Stimulated activated CD4-positive, alpha-beta T cell treated with anti-CD3 and anti-CD28 coated beads, Interleukin-1b, Interleukin-23, amount 100 ng/mL, for 48 hours (primary cell): ENCODE results near the gene RNLS.

Experiments
- DNase-seq: peaks from one replicate; pipeline ENCODE4 v3.0.0-alpha.2; 2020

The RNLS gene

DNA sequence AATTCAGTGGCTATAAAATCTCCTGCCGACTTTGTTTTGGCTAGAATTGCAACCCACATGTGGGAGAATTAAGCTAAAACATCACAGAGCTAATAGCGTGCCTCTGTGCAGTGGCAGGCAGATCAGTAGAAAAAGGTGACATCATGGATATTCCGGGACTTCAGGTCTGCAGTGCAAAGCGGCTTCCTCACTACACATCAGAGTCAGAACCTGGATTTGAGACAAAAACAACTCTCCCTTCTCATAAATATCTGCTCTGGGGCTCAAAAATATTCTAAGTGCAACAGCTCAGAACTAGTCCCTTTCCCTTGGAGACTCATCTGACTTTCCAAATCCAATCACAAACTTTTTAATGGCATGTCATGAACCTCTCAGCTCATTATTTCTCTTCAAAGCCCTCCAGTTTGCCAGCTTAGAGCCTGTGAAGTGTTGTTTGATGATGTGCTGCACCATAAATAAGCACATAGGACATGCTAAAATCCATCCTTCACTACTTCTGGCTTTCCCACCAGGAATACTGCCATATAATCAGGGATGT lies 337.1 kb downstream of the RNLS start:
- DNase-seq = no peak

DNA sequence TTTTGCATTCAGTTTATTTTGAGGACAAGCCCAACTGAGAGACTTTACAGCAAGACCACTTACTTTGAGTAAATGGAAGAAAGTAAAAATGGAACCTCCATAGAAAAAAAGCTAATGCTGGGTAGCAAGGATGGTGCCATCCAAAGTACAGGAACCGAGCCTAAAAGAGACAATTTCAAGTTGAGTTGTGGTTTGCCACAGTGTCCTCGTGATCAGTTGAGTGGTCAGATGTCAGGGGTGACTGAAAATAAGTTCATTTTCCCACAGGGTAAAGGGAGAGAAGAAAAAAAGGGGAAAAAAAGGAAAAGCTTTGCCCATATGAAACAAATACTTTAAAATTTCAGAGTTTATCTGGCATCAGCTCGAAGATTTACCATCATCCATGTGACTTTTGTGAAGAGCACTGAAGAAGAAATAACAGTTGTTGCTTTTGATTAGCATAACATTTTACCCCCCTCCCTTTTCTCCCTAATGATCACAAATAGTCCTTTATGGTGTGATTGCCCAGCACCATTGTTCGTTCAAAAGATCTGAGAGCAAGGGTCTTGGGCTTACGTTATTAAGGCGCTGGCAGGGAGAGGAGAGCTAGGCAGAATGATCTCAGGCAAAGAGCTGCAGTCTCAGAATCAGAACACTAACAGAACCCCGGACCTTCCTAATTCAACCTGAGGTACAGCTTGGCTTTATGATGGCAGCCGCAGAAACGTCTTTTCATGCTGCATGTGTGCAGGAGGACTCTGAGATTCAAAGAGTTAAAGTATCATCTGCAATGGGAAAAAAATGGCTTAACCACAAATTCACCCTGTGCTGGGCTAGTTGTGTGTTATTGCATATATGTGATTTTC lies 338.1 kb downstream of the RNLS start:
- DNase-seq = no peak

DNA sequence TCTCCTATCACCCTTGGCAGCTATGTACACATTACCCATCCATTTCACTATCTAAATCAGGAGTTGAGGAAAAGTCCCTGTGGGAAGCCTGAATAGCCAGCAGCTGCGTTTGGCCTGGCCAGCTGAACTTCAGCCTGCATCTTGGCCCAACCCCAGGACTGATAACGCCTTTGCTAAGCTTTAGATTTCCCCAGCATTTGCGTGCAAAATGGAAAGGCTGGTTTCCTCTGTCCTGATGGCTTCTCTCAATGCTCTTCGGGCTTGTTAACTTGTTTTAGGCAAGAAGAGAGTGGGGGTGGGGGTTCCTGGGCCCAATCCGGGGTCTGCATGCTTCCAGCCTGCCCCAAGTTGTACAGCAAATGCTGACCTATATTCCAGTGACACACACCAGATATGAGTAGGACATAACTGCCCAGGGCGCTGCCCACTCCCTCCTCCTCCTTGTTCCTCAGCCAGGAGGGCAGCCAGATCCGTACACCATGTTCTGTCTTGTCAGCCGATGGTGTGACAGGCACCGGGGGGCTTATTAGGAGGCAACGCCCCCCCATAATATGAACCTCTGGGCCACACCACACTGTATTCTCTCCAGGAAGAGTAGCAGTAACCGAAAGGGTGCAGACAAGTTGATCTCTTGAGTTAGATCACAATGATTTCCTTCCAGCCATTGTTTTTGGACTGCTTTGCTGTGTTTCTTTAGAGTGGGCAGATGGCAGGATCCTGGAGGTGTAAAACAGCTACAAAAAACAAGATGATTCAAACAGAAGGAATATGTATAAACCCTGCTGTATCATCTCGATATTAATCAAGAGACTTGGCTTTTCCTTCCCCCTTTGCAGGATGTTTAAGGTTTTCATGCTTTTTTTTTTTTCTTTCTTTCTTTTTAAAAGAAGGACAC lies 339.0 kb downstream of the RNLS start:
- no peak for DNase-seq

DNA sequence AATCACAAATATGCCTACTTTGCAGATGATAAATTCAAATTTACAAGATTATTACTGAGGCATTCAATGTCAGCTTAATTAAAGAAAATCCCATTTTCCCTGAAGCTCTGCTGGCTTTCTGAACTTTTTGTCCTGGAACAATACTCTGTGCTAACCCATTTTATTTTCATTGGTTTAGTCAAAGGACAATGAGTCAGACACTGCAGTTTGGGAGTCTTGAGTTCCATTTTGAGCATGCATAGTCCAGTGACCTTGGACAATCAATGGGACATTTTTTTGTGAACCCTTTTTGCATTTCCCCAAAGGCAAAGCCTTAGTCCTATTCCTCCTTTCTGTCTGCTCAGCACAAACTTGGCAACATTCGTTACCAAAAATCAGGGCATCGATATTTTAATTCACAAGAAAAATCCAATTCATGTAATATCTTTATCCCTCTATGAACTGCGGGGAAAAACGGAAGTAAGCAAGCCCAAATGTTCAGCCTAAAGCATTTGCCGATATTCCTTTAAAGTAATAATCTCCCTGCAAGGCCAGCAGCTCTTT lies 339.8 kb downstream of the RNLS start:
- DNase-seq = no peak

DNA sequence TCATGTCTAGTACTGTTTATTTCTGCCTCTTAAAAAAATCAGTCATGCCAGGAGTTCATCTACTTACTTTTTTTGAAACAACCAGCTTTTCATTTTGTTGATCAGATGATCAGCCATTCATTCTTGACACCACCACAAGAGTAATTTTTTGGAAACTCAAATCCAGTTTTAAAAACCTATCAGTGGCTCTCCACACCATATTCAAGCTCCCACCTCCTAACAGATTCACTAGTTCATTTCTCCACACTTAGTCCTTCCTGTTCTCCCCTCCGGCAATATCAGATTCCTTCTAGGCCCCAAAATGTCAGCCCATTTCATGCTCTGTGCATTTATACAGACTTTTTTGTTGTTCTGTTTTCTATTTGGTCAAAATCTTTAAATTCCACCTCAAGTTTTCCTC lies 341.6 kb downstream of the RNLS start:
- no peak for DNase-seq

DNA sequence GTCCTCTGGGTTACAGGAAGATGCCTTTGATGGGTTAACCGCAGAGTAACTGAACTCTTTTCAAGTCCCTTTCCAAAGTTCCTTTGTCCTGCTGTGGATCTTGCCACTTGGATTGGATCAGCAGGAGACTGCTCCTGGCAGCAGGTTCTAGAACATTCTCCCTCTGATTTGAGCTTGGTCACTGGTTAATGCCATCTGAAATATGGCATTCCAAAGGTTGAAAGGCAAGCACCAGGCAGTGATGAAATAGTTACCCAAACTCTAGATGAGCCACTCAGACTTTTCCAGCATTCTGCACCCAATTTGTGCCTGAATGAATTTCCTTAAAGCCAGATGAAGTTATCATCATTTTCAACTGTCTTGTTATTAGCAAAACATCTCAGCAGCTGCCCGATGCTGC lies 343.9 kb downstream of the RNLS start:
- DNase-seq = no peak

DNA sequence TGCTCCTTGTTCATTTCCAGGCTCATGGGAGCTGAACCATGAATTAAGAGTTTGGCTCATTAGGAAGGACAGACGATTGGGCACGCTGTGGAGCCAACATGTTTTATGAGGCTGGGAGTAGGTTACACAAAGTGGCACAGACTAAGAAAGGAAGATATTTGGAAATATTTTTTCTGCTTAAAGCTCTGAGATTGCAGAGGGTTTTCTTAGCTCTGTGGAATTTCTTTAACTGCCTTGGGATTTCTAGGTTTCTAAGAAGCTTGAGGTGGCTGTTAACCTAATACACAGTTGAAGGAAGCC lies 344.6 kb downstream of the RNLS start:
- DNase-seq = no peak

DNA sequence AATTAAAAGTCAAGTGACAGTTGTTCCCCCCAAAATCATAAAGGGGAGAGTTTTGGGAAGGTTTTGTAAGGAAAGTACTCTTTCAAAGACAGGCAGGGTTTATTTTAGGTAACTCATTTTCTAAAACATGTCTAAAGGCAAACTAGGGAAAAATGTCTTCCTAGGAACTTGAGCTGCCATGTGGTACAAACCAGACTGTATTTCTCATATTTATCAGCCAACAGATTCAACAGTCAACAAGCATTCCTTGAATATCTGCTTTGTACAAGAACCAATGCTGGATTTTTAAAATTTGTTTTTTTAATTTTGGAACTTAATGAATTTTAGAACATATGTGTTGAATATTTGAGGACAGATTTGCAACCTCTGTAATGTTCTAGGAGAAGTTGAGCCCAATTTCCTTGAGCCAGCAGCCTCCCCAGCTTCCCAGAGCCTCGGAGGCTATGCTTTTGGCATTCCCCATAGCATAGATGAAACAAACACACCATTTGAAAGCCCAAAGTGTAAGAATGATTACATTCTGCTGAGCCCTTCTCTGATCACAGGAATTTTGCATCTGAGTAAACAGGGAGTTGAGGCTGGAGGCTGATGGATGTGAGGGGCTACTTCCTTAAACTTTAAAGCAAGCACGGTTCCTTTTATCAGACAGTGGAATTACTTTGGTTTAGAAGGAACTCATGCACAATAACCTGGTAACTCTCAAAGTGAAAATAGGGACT lies 345.1 kb downstream of the RNLS start:
- DNase-seq = no peak

DNA sequence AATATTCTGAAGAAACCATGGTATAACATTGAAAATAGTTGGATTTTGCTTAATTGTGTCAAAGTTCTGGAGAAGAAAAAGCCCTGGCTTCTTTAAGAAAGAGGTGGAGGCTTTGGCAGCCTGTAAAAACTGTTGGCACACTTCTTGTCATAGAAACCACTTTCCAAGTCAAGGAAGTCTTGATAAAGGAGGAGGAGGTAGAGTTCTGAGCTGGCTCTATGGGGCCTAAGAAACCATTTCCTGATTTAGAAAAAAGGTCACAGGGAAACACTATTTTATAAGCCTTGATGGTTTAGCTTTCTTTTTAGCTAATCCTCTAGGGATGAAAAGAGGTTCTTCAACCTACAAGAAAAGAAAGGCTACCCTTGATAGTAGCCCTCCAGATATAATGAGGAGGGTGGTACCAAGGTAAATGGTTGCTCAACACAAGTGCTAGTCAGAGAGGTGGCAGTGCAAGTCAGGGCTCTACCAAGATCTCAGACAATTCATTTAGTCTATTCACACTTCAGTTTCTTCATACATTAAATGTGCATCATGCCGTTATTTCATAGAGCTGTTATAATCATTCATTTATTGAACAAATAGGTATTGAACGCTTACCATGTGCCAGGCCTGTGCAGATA lies 346.9 kb downstream of the RNLS start:
- DNase-seq = no peak

DNA sequence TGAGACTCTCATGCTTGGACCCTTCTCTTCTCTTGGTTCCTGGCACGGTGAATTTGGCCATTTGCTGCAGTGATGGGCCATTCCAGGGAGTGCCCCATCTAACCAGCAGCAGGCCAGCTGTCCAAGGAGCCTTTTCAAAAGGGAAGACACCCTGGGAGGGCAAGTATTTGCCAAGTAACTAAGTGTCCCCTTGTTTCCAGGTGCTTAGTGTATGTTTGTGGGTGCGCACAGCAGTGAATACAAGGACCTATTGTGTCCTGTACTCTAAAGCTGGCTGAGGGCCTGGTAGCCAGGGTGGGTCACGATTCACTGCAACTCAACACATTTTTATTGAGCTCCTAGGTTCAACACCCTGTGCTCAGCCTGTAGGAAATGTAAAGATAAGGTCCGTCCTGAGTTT lies 348.8 kb downstream of the RNLS start:
- no peak for DNase-seq

DNA sequence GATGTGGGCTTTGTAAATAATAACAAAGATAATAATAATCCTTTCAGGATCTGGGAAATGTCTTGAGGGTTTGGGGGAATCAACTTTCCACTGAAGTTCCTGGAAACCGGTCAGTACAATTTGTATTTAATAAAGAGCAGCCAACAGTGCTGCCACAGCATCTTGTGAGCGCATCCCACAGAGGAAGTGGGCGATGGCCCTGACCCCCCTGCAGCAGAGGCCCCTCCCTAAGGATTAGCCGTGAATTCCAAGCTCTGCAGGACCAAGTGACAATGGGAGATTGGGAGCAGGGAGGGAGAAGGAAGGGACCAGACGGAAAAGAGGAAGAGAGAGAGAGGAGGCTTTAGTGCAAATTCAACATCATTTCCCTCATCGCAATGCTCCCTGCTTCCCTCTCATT lies 349.2 kb downstream of the RNLS start:
- no peak for DNase-seq

DNA sequence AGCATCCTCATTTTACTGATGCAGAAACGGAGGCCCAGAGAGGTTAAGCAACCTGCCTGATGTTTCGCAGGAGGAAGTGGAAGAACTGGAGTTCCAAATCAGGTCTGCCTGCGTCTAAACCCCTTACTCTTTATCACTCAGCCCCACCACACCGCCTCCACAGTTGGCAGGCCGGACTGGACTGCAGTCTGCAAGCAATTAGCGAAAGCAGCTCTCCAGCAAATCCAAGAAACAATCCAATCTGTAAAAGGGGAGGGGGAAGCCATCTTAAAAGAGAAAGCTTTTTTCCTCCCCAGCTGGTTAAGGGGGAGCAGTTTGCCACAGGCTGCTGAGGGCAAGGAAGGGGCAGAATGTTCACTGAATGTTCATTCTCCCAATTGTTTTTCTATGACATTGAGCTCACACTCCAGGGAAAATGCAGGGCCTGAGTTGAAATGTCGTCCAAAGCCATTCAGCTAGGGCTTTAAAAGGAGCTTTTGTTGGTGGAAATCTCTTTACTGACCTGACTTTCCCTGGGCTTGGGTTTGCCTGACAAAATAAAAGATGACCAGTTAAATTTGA lies 350.1 kb downstream of the RNLS start:
- DNase-seq = no peak

DNA sequence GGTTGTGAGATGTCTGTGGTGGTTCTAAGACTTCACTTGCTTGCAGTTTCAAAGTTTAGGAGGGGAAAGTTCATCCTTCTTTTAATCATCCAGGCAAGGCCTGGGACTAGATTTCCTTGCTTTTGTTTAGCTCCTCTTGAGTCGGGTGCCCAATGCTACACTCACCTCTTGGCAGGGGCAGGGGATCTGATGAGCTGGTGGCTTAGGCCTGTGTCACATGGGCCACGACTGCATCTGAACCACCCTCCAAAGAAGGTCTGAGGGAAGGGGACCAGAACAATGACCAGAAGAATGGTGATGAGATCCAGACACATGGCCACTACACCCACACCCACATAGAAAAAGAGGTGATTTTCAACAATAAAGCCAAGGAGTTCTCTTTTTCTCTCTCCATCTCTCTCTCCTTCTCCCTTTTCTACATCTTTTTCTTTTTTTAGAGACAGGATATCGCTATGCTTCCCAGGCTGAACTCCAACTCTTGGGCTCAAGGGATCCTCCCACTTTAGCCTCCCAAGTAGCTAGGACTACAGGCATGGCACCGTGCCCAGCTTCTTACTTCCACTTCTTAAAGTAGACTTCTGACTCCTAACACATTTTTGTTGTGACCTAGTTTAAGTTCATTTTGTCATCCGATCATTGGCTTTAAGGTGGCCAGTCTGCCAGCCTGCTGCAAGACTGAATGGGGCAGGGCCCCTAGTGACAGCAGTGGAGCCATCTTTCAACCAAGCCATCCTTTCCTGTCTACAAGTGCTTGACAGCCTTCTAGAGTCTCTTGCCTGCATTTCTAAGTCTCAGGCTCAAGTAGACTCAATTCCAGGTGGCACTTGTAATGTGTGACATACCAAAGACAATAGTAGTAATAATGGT lies 350.9 kb downstream of the RNLS start:
- no peak for DNase-seq

DNA sequence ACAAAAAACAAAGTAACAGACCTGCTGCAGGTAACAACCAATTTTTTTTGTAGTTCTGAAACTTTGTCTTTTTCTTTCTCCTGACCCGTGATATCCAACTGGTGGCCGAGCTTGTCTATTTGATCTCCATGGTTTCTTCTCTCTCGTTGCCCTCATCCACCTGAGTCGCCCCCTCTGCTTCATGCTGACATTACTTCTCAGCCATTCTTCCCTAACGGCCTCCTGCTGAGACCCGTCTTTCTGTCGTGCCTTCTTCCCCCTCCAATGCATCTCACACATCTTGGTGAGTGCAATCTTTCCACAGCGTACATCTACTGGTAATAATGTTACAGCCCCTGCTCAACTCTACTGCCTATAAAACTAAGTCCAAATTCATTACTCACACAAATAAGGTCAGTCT lies 352.9 kb downstream of the RNLS start:
- DNase-seq = no peak

DNA sequence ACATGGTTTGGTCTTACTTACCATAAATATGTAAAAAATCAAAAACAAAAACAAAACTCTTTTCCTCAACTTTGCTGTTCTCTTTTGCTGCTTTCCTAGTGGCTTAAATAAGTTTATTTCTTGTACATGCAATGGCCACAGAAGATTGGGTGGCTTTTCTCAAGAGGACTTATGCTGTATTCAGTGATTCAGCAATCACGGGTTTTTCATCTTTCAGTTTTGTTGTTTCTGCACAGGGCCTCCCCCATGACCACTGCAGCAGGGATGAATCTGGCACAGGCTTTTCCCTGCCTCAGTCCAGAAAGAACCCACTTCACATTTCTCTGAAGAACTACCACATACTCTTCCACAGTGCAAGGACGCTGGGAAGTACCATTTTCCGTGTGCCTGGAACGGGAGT lies 355.0 kb downstream of the RNLS start:
- DNase-seq = no peak

DNA sequence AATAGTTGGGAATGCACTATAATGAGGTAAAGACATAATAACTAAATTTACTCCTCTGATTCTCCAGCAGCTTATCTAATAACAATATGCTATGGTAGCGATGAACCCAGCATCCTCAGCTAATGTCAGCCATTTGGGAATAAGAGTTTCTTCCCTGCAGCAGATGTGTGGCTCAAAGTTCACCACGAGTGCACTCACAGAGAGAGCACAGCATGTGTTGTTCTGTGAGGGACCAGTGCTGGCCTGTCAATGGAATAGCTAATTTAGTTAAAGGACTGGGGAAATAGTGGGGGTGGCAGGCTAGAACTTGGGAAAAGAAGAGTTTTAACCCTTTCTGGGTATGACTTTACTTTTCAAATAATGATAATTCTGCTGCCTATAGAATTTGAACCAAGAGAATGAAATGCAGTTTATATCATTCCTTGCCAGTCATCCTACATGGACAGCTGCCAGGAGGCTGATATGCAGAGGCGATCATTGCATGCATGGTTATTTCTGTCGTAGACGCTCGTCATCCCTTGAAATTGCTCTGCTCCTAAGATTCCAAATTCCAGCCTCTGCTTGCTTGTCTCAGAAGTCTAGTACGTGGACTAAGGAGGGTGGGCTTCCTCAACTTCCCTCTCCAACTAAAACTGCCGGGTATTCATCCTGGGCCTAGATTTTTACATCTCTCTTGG lies 355.6 kb downstream of the RNLS start:
- no peak for DNase-seq

DNA sequence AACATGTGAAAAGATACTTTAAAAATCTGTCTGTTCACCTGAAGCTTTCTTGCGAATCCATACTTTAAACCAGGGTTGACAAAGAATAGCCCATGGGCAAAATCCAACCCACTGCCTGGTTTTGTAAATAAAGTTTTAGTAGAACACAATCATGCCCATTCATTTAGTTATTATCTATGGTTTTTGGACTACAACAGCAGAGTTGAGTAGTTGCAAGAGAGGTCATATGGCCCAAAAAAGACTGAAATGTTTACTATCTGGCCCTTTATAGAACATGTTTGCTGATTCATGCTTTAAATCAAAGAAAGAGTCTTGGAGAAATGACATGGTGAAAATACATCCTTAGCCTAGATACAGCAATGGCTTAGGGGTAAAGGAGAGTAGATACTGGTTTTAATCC lies 356.2 kb downstream of the RNLS start:
- no peak for DNase-seq

DNA sequence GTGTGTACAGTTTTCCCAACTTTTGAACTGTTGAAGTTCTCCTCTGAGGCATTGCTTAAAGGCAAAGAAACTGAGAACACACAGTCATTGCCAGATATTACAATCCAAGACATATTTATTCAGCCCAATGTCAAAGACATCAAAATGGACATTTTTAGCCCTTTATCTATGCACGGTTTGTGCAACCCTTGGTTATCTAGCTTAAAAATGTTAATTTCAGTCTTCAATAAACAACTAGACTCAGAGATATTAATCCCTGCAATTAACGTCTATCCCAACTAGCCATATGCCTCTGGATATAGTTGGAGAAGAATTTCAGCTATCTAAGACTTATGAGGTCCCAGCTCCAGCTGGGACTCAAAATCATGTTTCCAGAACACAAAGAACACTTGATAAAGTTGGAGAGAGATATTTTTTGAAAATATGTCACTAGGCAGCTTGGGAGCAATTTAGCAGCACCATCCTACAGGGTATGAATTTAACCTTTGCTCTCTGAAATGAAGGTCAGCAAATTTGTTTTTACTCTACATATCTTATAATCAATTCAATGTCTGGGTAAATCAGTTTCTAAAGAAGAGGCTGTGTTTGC lies 357.0 kb downstream of the RNLS start:
- DNase-seq = no peak
